Heart left ventricle (tissue), 16 donors: ENCODE data around the gene FXYD2. TPM values are rescaled to one million over a fixed set of nuclear protein-coding genes. Genes with fewer than 3 reads are reported as not detected.

Experiments used
- ATAC-seq, 4 donors: fragments of 200-7000 bp; cut with Tn5 transposase; one replicate each; pipeline ENCODE4 v1.9.1; 2020 to 2022; ENCODE audit warnings: moderate library complexity in 4 of 4, mild to moderate bottlenecking in 3 of 4, moderate number of reproducible peaks in 1 of 4
- DNase-seq, 5 donors: peaks; one replicate each; pipeline ENCODE4 v3.0.0-alpha.2; 2020
- H3K27ac ChIP-seq, 12 donors: fragments of 200-600 bp; sonication (generic) in 4 of 12; one replicate each; pipeline versions ENCODE4 v1.5.0 to v1.8.0; 2016 to 2022; ENCODE audit warnings: mild to moderate bottlenecking in 2 of 12
- H3K27me3 ChIP-seq, 9 donors: fragments of 200-600 bp; sonication (generic) in 2 of 9; one replicate each; pipeline versions ENCODE4 v1.5.1 to v1.8.0; 2016 to 2022; ENCODE audit warnings: mild to moderate bottlenecking in 3 of 9
- H3K36me3 ChIP-seq, 9 donors: fragments of 200-600 bp; sonication (generic) in 2 of 9; one replicate each; pipeline versions ENCODE4 v1.5.0 to v1.8.0; 2018 to 2022; ENCODE audit warnings: mild to moderate bottlenecking in 2 of 9
- H3K4me1 ChIP-seq, 12 donors: fragments of 200-600 bp; sonication (generic) in 4 of 12; one replicate each; pipeline versions ENCODE4 v1.5.0 to v1.8.0; 2016 to 2022; ENCODE audit warnings: mild to moderate bottlenecking in 3 of 12
- H3K4me3 ChIP-seq, 12 donors: fragments of 200-600 bp; sonication (generic) in 4 of 12; one replicate each; pipeline versions ENCODE4 v1.5.0 to v1.8.0; 2017 to 2022; ENCODE audit warnings: mild to moderate bottlenecking in 9 of 12, moderate library complexity in 4 of 12
- H3K9me3 ChIP-seq, 12 donors: fragments of 200-600 bp; sonication (generic) in 4 of 12; one replicate each; pipeline versions ENCODE4 v1.5.0 to v1.8.0; 2016 to 2022; ENCODE audit warnings: mild to moderate bottlenecking in 1 of 12
- POLR2A ChIP-seq, 2 donors: fragments of 450-650 bp; IDR thresholded peaks; one replicate each; pipeline ENCODE4 v1.6.1; 2017; ENCODE audit warnings: antibody characterized with exemption in 2 of 2, mild to moderate bottlenecking in 2 of 2, moderate library complexity in 2 of 2
- WGBS, 4 donors: extraction: QIAGEN DNeasy Blood & Tissue Kit in 2 of 4; methylation state at CpG; one replicate each; pipeline versions ENCODE4 v1.1.5 to v1.1.7; 2013 to 2018; 5-methylcytosine and 5-hydroxymethylcytosine counted together
- intact Hi-C, 10 donors: fragments of 100-400 bp; cut with DNase I; formaldehyde crosslinking; loops; one replicate each; pipeline versions ENCODE4 v1.11.1 to v1.14.2; 2022
- polyA plus RNA-seq, 2 donors: library from polyadenylated mRNA; stranded (reverse); fragments of 200-250 nt; gene quantifications; one replicate each; pipeline ENCODE4 v1.2.3, GENCODE V29; 2013
- total RNA-seq, 9 donors: library from RNA; depleted of rRNA in 2 of 9; stranded (reverse); fragments of >200 nt in 2 of 9; fragmentation: NEBNext Ultra II Directional in 3 of 9; extraction: Animal tissue kit (Norgen Biotek cat#: 25700) in 3 of 9; gene quantifications; one replicate each; pipeline versions ENCODE4 v1.1.0 to v1.2.4, GENCODE V29; 2016 to 2023
- TF ChIP-seq, protein P1 (sequence below), 12 donors: fragments of 200-600 bp; sonication (generic) in 4 of 12; IDR thresholded peaks; one replicate each; pipeline versions ENCODE4 v1.5.0 to v1.8.0; 2018 to 2022; ENCODE audit warnings: antibody characterized with exemption in 12 of 12, mild to moderate bottlenecking in 5 of 12
- donor health status: ischemic (EF 13 %, LVEDD 7.1; RV severe dilation, severe dysfunction).
- donor health status: healthy with polysubstance abuse.
- donor health status: DM: no; HTN: yes; CAD: no.
- donor health status: DM: no; HTN: no; CAD: no.
- donor health status: ischemic (EF 25% LVEDD 6.9; RV normal size, moderate dysfunction).
- donor health status: ischemic (EF 25% LVEDD 5.7; RV mildly dilated, moderate dysfunction).
- donor health status: healthy.
- donor health status: DM: yes; HTN: yes; CAD: no.
- donor health status: ischemic (EF 35%, LVEDD 5.7; RV mildly dilated, moderate dysfunction).
- donor health status: nonischemic (EF 11% LVEDD 7.7; RV severe dilation, severe dysfunction).
- donor health status: DM: yes; HTN: yes; CAD: no.
- donor health status: PGD.
- donor health status: ischemic (EF 29% LVEDD 5.4; RV normal size, mild dysfunction).
- donor health status: nonischemic (EF 23%, LVEDD 6.1; RV moderate dilation, normal function).

Gene FXYD2
- total and polyA plus RNA-seq, 11 donors, result 0.48 to 2.7 (median 1.8) TPM; not detected in 1

DNA sequence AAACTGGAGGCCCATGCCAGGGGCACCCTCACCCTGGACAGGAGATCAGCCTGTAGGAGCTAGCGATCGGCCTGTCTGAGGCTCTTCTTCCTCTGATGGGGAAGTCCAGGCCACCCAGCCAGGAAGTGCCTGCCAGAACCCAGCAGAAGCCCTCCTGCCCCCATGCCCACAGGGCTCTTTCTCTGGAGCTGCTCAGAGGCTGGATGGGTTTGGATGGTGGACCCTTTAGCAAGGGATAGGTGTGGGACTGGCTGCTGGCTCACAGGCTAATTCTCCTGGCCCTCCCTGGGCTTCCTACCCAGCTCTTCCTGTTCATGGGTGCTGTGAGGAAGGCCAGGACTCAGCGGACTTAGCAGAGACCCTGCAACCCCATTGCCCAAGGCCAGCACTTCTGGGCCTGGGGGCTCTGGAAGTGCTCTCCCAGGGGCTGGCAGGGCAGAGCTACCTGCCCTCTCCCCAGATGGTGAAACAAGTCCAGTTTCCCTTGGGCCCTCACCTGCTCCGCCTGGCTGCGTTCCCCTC is 7.6 kb downstream of the FXYD2 start:
- H3K4me3 ChIP-seq, result peak overlapping the region in 5 of 12 donors; percentile 7 to 47 (median 31)
- TF ChIP-seq, protein P1, sequence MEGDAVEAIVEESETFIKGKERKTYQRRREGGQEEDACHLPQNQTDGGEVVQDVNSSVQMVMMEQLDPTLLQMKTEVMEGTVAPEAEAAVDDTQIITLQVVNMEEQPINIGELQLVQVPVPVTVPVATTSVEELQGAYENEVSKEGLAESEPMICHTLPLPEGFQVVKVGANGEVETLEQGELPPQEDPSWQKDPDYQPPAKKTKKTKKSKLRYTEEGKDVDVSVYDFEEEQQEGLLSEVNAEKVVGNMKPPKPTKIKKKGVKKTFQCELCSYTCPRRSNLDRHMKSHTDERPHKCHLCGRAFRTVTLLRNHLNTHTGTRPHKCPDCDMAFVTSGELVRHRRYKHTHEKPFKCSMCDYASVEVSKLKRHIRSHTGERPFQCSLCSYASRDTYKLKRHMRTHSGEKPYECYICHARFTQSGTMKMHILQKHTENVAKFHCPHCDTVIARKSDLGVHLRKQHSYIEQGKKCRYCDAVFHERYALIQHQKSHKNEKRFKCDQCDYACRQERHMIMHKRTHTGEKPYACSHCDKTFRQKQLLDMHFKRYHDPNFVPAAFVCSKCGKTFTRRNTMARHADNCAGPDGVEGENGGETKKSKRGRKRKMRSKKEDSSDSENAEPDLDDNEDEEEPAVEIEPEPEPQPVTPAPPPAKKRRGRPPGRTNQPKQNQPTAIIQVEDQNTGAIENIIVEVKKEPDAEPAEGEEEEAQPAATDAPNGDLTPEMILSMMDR (IDR thresholded peaks at IDR 0.05), result no peak
- TF ChIP-seq POLR2A (IDR thresholded peaks at IDR 0.05), result no peak
- WGBS, 4 donors, result 77 to 88% (median 84%) methylated on average over 3 to 5 of the region's 5 CpGs
- peak in 1 of 5 donors; percentile 67 for DNase-seq
- H3K27ac ChIP-seq, result peak overlapping the region in 6 of 12 donors; percentile 28 to 75 (median 42)
- H3K9me3 ChIP-seq, result no peaks in the 10 kb centered on the region
- H3K4me1 ChIP-seq, result peaks cover 0 to 55% (median 26%) of the 10 kb centered on the region in 12 donors
- intact Hi-C loops, result loop anchor here in 7 of 10 donors (2.0 to 5.0 kb wide), 6 partner anchors 130 to 390 kb away; no protein-coding TSS in a partner anchor
- peak in 1 of 4 donors; percentile 4 for ATAC-seq
- H3K27me3 ChIP-seq, result no peaks in the 10 kb centered on the region
- H3K36me3 ChIP-seq, result no peaks in the 10 kb centered on the region

DNA sequence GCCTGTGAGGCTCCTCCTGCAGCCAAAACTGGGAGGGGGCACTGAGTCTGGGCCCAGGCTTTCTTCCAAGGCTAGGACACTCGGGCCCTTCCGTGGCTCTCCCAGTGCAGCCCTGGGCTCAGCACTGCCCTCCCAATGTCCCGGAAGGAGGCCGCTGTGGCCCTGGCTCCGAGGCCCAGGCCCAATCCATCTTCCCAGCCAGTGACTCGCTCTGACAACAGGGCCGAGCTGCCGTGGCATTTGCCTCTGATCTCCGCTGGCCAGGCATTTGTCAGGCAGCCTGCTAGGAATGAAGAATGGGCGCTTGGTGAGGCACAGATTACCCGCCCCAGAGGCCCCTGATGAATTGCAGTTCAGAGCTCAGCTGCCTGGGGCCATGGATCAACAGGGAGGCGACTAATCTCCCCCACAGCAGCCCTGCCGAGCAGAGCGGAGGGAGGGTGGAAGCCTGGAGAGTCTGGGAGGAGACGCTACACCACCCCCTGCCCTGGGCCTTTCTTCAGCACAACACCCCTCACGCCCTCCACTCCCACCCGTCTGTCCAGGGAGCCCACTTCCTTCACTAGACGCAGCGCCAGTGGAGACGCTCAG is 8.3 kb downstream of the FXYD2 start:
- DNase-seq (peak in 3 of 5 donors; percentile 36 to 58 (median 39)), ATAC-seq (peak in 2 of 4 donors; percentile 5 to 11)
- no peaks in the 10 kb centered on the region for H3K36me3 ChIP-seq
- TF ChIP-seq, protein P1 (IDR thresholded peaks at IDR 0.05), result no peak
- no peak for TF ChIP-seq POLR2A (IDR thresholded peaks at IDR 0.05)
- WGBS, 4 donors, result 75 to 91% (median 84%) methylated on average over 17 to 20 of the region's 20 CpGs
- peak overlapping the region in 3 of 12 donors; percentile 17 to 47 (median 31) for H3K4me3 ChIP-seq
- peaks cover 0 to 55% (median 26%) of the 10 kb centered on the region in 12 donors for H3K4me1 ChIP-seq
- no peaks in the 10 kb centered on the region for H3K27me3 ChIP-seq
- peak overlapping the region in 7 of 12 donors; percentile 13 to 87 (median 41) for H3K27ac ChIP-seq
- intact Hi-C loops, result loop anchor here in 7 of 10 donors (2.0 to 5.0 kb wide), 6 partner anchors 131 to 389 kb away; no protein-coding TSS in a partner anchor
- no peaks in the 10 kb centered on the region for H3K9me3 ChIP-seq

DNA sequence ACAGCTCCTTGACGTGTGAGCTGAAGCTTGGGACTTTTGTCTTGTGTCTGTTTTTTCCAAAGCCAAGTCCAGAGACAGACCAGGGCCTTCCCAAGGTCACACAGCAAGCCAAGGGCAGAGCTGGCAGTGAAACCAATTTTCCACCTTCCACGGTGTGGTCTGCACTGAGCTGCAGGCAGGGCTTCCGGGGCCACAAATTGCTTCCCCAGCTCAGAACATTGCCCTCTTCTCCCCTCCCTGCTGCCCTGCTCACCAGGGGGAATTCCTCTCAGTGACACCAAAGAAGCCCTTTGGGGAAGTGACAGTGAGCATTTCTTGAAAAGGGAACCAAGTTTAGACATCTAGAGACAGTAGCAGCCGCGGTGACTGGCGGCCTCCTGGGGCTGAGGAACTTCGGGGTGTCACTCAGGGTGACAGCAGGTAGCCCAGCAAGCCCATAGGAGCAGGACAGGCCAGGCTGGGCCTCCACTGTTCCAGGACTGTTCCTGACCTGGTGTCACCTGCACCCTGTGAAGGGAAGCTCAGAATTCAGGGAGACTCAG is 9.2 kb downstream of the FXYD2 start:
- peaks cover 0 to 55% (median 26%) of the 10 kb centered on the region in 12 donors for H3K4me1 ChIP-seq
- intact Hi-C loops, result loop anchor here in 7 of 10 donors (5.0 kb wide), 5 partner anchors 132 to 388 kb away; no protein-coding TSS in a partner anchor
- TF ChIP-seq POLR2A (IDR thresholded peaks at IDR 0.05), result no peak
- TF ChIP-seq, protein P1 (IDR thresholded peaks at IDR 0.05), result no peak
- no peaks in the 10 kb centered on the region for H3K9me3 ChIP-seq
- H3K4me3 ChIP-seq, result peak overlapping the region in 1 of 12 donors; percentile 31
- DNase-seq, result peak in 3 of 5 donors; percentile 52 to 77 (median 55)
- ATAC-seq, result peak in 3 of 4 donors; percentile 16 to 44 (median 23)
- no peaks in the 10 kb centered on the region for H3K27me3 ChIP-seq
- H3K36me3 ChIP-seq, result no peaks in the 10 kb centered on the region
- 40 to 65% (median 54%) methylated on average over 5 to 7 of the region's 7 CpGs for WGBS, 4 donors
- peak overlapping the region in 6 of 12 donors; percentile 24 to 87 (median 36) for H3K27ac ChIP-seq

DNA sequence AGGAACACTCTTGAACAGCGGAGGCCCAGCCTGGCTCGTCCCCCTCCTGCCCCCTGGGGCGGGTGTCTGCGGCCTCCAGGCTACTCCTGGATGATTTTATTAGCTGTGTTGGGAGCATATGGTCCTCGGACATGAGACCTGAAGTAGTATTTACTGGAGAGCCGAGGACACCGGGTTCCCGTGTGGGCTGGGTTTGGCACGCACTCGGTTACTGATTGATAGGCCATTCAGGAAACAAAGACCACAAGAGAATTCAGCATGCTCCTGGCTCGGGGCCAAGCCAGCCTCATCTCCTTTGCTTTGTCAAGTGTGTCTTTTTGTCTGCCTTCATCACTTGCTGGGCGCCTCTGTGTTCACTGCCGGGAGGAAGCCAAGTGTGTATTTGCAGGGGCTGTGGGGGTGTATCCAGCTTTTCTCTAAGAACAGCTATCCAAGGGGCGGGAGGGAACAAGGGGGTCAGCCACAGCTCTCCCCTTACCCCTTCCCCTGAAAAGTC is 9.7 kb downstream of the FXYD2 start:
- no peaks in the 10 kb centered on the region for H3K36me3 ChIP-seq
- H3K4me3 ChIP-seq, result no peak overlapping the region
- peaks cover 0 to 56% (median 26%) of the 10 kb centered on the region in 12 donors for H3K4me1 ChIP-seq
- TF ChIP-seq, protein P1 (IDR thresholded peaks at IDR 0.05), result no peak
- no peak for TF ChIP-seq POLR2A (IDR thresholded peaks at IDR 0.05)
- H3K27me3 ChIP-seq, result no peaks in the 10 kb centered on the region
- no peaks in the 10 kb centered on the region for H3K9me3 ChIP-seq
- peak overlapping the region in 3 of 12 donors; percentile 23 to 87 (median 75) for H3K27ac ChIP-seq
- peak in 3 of 5 donors; percentile 50 to 86 (median 72) for DNase-seq
- intact Hi-C loops, result loop anchor here in 7 of 10 donors (5.0 kb wide), 5 partner anchors 132 to 388 kb away; no protein-coding TSS in a partner anchor
- 36 to 49% (median 41%) methylated on average over 11 to 14 of the region's 14 CpGs for WGBS, 4 donors
- ATAC-seq, result no peak
